ENCODE results near the gene ABCC5.

The ABCC5 gene

GRCh38 chr3:183911087-183911486, 106.6 kb downstream of the ABCC5 start:
- Histone ChIP-seq H3K9me2 (replicated peaks; ENCODE audit: insufficient read depth, low read length) (no peaks in the 10 kb centered on the region), H3K4me1 (ENCODE audit: low read length) (no peaks in the 10 kb centered on the region), H3K79me2 (ENCODE audit: low read length) (no peaks in the 10 kb centered on the region), H3K27ac (ENCODE audit: low read length) (no peak overlapping the region), H4K20me1 (ENCODE audit: insufficient read depth, low read length) (no peaks in the 10 kb centered on the region), H3K9ac (ENCODE audit: low read length) (no peak overlapping the region), H3K4me3 (ENCODE audit: low read length) (no peak overlapping the region), H3K4me2 (ENCODE audit: low read depth, low read length) (no peak overlapping the region), H3K36me3 (replicated peaks; ENCODE audit: insufficient read depth, low read length) (no peaks in the 10 kb centered on the region), H3K9me3 (replicated peaks; ENCODE audit: insufficient read depth, low read length) (no peaks in the 10 kb centered on the region), H3K27me3 (replicated peaks; ENCODE audit: insufficient read depth, low read length) (no peaks in the 10 kb centered on the region), H3F3A (ENCODE audit: insufficient read depth, low read length) (no peaks in the 10 kb centered on the region), H2AFZ (ENCODE audit: low read length) (no peak overlapping the region)
- no peak for DNase-seq
- TF ChIP-seq EZH2phosphoT487 (IDR thresholded peaks at IDR 0.05; ENCODE audit: low read length): no peak
- no peak for TF ChIP-seq CTCF (IDR thresholded peaks at IDR 0.05; ENCODE audit: low read length)
- no peak for TF ChIP-seq EZH2 (optimal IDR thresholded peaks at IDR 0.05; ENCODE audit: low read depth, low read length)

- H3K9me3 ChIP-seq (replicated peaks; ENCODE audit: insufficient read depth, low read length): no peaks in the 10 kb centered on the region
- H4K20me1 ChIP-seq (ENCODE audit: insufficient read depth, low read length): no peaks in the 10 kb centered on the region
- H3K79me2 ChIP-seq (ENCODE audit: low read length): no peaks in the 10 kb centered on the region
- TF ChIP-seq CTCF (IDR thresholded peaks at IDR 0.05; ENCODE audit: low read length): no peak
- no peak for TF ChIP-seq EZH2phosphoT487 (IDR thresholded peaks at IDR 0.05; ENCODE audit: low read length)
- no peak for TF ChIP-seq EZH2 (optimal IDR thresholded peaks at IDR 0.05; ENCODE audit: low read depth, low read length)
- H3K9ac ChIP-seq (ENCODE audit: low read length): no peak overlapping the region
- H3K4me1 ChIP-seq (ENCODE audit: low read length): no peaks in the 10 kb centered on the region
- no peak for DNase-seq
- H3K36me3 ChIP-seq (replicated peaks; ENCODE audit: insufficient read depth, low read length): no peaks in the 10 kb centered on the region
- H3F3A ChIP-seq (ENCODE audit: insufficient read depth, low read length): no peaks in the 10 kb centered on the region
- H3K27ac ChIP-seq (ENCODE audit: low read length): no peak overlapping the region
- H3K4me2 ChIP-seq (ENCODE audit: low read depth, low read length): no peak overlapping the region
- H3K4me3 ChIP-seq (ENCODE audit: low read length): no peak overlapping the region
- H3K27me3 ChIP-seq (replicated peaks; ENCODE audit: insufficient read depth, low read length): no peaks in the 10 kb centered on the region
- H3K9me2 ChIP-seq (replicated peaks; ENCODE audit: insufficient read depth, low read length): no peaks in the 10 kb centered on the region
- H2AFZ ChIP-seq (ENCODE audit: low read length): no peak overlapping the region
Observed at GRCh38 chr3:183909030-183909600, 108.6 kb downstream of the ABCC5 start.

GRCh38 chr3:183907911-183908331, 109.8 kb downstream of the ABCC5 start:
- Histone ChIP-seq H3F3A (ENCODE audit: insufficient read depth, low read length) (no peaks in the 10 kb centered on the region), H3K27ac (ENCODE audit: low read length) (no peak overlapping the region), H3K9ac (ENCODE audit: low read length) (no peak overlapping the region), H3K4me2 (ENCODE audit: low read depth, low read length) (no peak overlapping the region), H3K9me2 (replicated peaks; ENCODE audit: insufficient read depth, low read length) (no peaks in the 10 kb centered on the region), H3K4me3 (ENCODE audit: low read length) (no peak overlapping the region), H3K36me3 (replicated peaks; ENCODE audit: insufficient read depth, low read length) (no peaks in the 10 kb centered on the region), H3K27me3 (replicated peaks; ENCODE audit: insufficient read depth, low read length) (no peaks in the 10 kb centered on the region), H2AFZ (ENCODE audit: low read length) (no peak overlapping the region), H3K4me1 (ENCODE audit: low read length) (no peaks in the 10 kb centered on the region), H3K79me2 (ENCODE audit: low read length) (no peaks in the 10 kb centered on the region), H4K20me1 (ENCODE audit: insufficient read depth, low read length) (no peaks in the 10 kb centered on the region), H3K9me3 (replicated peaks; ENCODE audit: insufficient read depth, low read length) (no peaks in the 10 kb centered on the region)
- TF ChIP-seq CTCF (IDR thresholded peaks at IDR 0.05; ENCODE audit: low read length) (no peak), EZH2phosphoT487 (IDR thresholded peaks at IDR 0.05; ENCODE audit: low read length) (no peak), EZH2 (optimal IDR thresholded peaks at IDR 0.05; ENCODE audit: low read depth, low read length) (no peak)
- DNase-seq: no peak

All from MM.1S (cell line).